Testis (tissue), 2 donors: ENCODE measurements around the gene ERC2.

Experiments
- CTCF ChIP-seq, 3 experiments: fragments of 450-650 bp in 2 of 3; fragments of 200-600 bp in 1 of 3; sonication (generic) in 1 of 3; IDR thresholded peaks; one replicate each; pipeline ENCODE4 v1.5.1; 2016 to 2019; ENCODE audit warnings: antibody characterized with exemption in 3 of 3, mild to moderate bottlenecking in 2 of 3, moderate library complexity in 1 of 3
- POLR2A ChIP-seq: fragments of 450-650 bp; IDR thresholded peaks from one replicate; pipeline ENCODE4 v1.6.1; 2017; ENCODE audit warnings: antibody characterized with exemption, mild to moderate bottlenecking, moderate library complexity

GRCh38 chr3:56351537-56351936 lies 116.7 kb downstream of the ERC2 start:
- TF ChIP-seq CTCF (IDR thresholded peaks at IDR 0.05): no peak
- no peak for TF ChIP-seq POLR2A
